Right atrium auricular region (tissue), 2 donors: ENCODE data around the gene IL23R. TPM values are rescaled to one million over a fixed set of nuclear protein-coding genes. Genes with fewer than 3 reads are reported as not detected.
A peak's percentile ranks its signal among the peaks of the same experiment; 100 is the strongest.

ENCODE experiments used
- DNase-seq: peaks from one replicate; pipeline ENCODE4 v3.0.0-alpha.2; 2019; ENCODE audit warnings: low spot score
- H3K27ac ChIP-seq, 2 donors: fragments of 200-600 bp; sonication (generic); 1 replicate in 1 of 2; 2 replicates in 1 of 2; pipeline ENCODE4 v1.5.1; 2016 to 2019
- H3K27me3 ChIP-seq, 2 donors: fragments of 200-600 bp; sonication (generic); one replicate each; pipeline versions ENCODE4 v1.5.1 to v1.6.0; 2017 to 2019
- H3K36me3 ChIP-seq: fragments of 200-600 bp; sonication (generic); one replicate; pipeline ENCODE4 v1.5.1; 2016
- H3K4me1 ChIP-seq, 2 donors: fragments of 200-600 bp; sonication (generic); one replicate each; pipeline versions ENCODE4 v1.5.1 to v1.6.0; 2017 to 2019
- H3K4me3 ChIP-seq, 2 donors: fragments of 200-600 bp; sonication (generic); 1 replicate in 1 of 2; 2 replicates in 1 of 2; pipeline ENCODE4 v1.5.1; 2017 to 2019; ENCODE audit warnings: mild to moderate bottlenecking in 1 of 2, moderate library complexity in 1 of 2
- H3K9me3 ChIP-seq, 2 donors: fragments of 200-600 bp; sonication (generic); one replicate each; pipeline ENCODE4 v1.5.1; 2019
- CTCF ChIP-seq, 2 donors: fragments of 200-600 bp; sonication (generic); IDR thresholded peaks; one replicate each; pipeline ENCODE4 v1.5.1; 2019; ENCODE audit warnings: antibody characterized with exemption in 2 of 2
- total RNA-seq, 2 donors: library from RNA; depleted of rRNA; stranded (reverse); fragments of >200 nt; gene quantifications; one replicate each; pipeline ENCODE4 v1.1.0, GENCODE V29; 2016

Gene IL23R
- total RNA-seq, 2 donors from 2014 or later = not detected

GRCh38 chr1:67307251-67308060 is 141.2 kb downstream of the IL23R start, which contains the start of gene IL12RB2:
Gene IL12RB2, plus strand, starts transcription at chr1:67307873. Its CDS starts 12,496 bp downstream, at chr1:67320369.
- TF ChIP-seq CTCF (IDR thresholded peaks at IDR 0.05) = no peak
- no peaks in the 10 kb centered on the region for H3K36me3 ChIP-seq
- H3K9me3 ChIP-seq = no peaks in the 10 kb centered on the region
- peak within 1 kb of the TSS; percentile 20 to 48 for H3K4me3 ChIP-seq
- H3K4me1 ChIP-seq = peaks cover 0 to 10% of the 10 kb centered on the region in 2 donors
- peaks cover 0 to 4% of the 10 kb centered on the region in 2 donors for H3K27me3 ChIP-seq
- no peak for DNase-seq
- no peak within 1 kb of the TSS for H3K27ac ChIP-seq

- TF ChIP-seq CTCF (IDR thresholded peaks at IDR 0.05) = no peak
- Histone ChIP-seq H3K4me3 (peak overlapping the region; percentile 20 to 48), H3K4me1 (peaks cover 0 to 10% of the 10 kb centered on the region in 2 donors), H3K36me3 (no peaks in the 10 kb centered on the region), H3K27me3 (peaks cover 0 to 4% of the 10 kb centered on the region in 2 donors), H3K9me3 (no peaks in the 10 kb centered on the region), H3K27ac (no peak overlapping the region)
- DNase-seq = no peak
These were observed 141.9 kb downstream of the IL23R start for GRCh38 chr1:67308136-67308535.

Other genes starting within 250 kb of the IL23R start
- 10 to 100 TPM in 1 of 2 donors, 1 to 10 TPM in 1; 6.9 to 10.3 TPM for gene DNAI4, start 241.6 kb upstream of the IL23R start, total RNA-seq
- gene MIER1, start 241.5 kb upstream of the IL23R start, total RNA-seq = 10 to 100 TPM; 18.2 to 18.4 TPM
- 1 to 10 TPM; 3.3 to 4.9 TPM for gene SLC35D1, start 112.3 kb upstream of the IL23R start, total RNA-seq
- not detected for gene C1orf141, start 31.5 kb upstream of the IL23R start, total RNA-seq
- gene IL12RB2, start 141.4 kb downstream of the IL23R start, total RNA-seq = under 1 TPM; 0.43 to 0.44 TPM